ENCODE measurements around the gene RIMBP2. TPM values are rescaled to one million over a fixed set of nuclear protein-coding genes. Genes with fewer than 3 reads are reported as not detected.

Gene RIMBP2
- polyA plus RNA-seq, 1 of the 3 experiments (the other 2 are of a cell fraction), result 0.90 TPM

- TF ChIP-seq PBX3 (IDR thresholded peaks at IDR 0.05), result no peak
Measured at GRCh38 chr12:130622803-130623202, 93.3 kb downstream of the RIMBP2 start (continued).

- no peak overlapping the region for H3K9ac ChIP-seq
- peak; percentile 74 for DNase-seq
- H3F3A ChIP-seq (replicated peaks; ENCODE audit: insufficient read depth), result no peaks in the 10 kb centered on the region
- WGBS (ENCODE audit: low lambda C conversion rate), result 25% methylated on average over 13 of the region's 13 CpGs
- ChIA-PET CTCF (interaction anchor here (1.0 kb wide), 2 partner anchors 9 to 161 kb away, joined by 3 read pairs; no protein-coding TSS in a partner anchor), POLR2A (interaction anchor here (0.9 kb wide), 1 partner anchor 15 kb away, joined by 3 read pairs; no protein-coding TSS in a partner anchor)
- no peak overlapping the region for H2AFZ ChIP-seq (ENCODE audit: low read depth)
- H3K4me1 ChIP-seq (ENCODE audit: control insufficient read depth in 1 of 2, insufficient read depth in 2 of 2, low read depth in 1 of 2, low read length in 1 of 2), result peaks cover 0 to 49% of the 10 kb centered on the region in 2 experiments; a peak in 2 of 4 replicates
- peak overlapping the region in 1 of 2 experiments; percentile 99; a peak in 2 of 4 replicates for H3K27ac ChIP-seq (ENCODE audit: low read depth in 2 of 2, low read length in 1 of 2)
- H3K36me3 ChIP-seq (replicated peaks in 1 of 2; ENCODE audit: control insufficient read depth in 1 of 2, insufficient read depth in 2 of 2, low read length in 1 of 2), result no peaks in the 10 kb centered on the region
- TF ChIP-seq RFX5 (IDR thresholded peaks at IDR 0.05; ENCODE audit: low read length) (no peak), MAX (IDR thresholded peaks at IDR 0.05; ENCODE audit: low read depth) (no peak), YY1 (IDR thresholded peaks at IDR 0.05; ENCODE audit: low read depth) (no peak), RAD21 (IDR thresholded peaks at IDR 0.05; ENCODE audit: low read length) (peak; percentile 3; the same call in 1 of the 2 replicates), GATA2 (CRISPR knock-in tag; IDR thresholded peaks at IDR 0.05) (no peak), EP300 (IDR thresholded peaks at IDR 0.05; ENCODE audit: borderline replicate concordance in 1 of 2, low read depth in 1 of 2, low read length in 1 of 2) (peak in 1 of 2 experiments; percentile 88; a peak in 2 of 4 replicates)
- H3K4me2 ChIP-seq, result no peak overlapping the region
- H3K27me3 ChIP-seq (ENCODE audit: insufficient read depth), result no peaks in the 10 kb centered on the region
- H3K9me3 ChIP-seq, result no peaks in the 10 kb centered on the region
- no peaks in the 10 kb centered on the region for H3K79me2 ChIP-seq (ENCODE audit: insufficient read depth)
- no peaks in the 10 kb centered on the region for H3K9me2 ChIP-seq
- H4K20me1 ChIP-seq (ENCODE audit: insufficient read depth), result no peaks in the 10 kb centered on the region
- no peak overlapping the region for H3K4me3 ChIP-seq (ENCODE audit: low read depth in 2 of 2, low read length in 1 of 2)
Measured at GRCh38 chr12:130621696-130622298, 94.3 kb downstream of the RIMBP2 start.

- Histone ChIP-seq H2AFZ (ENCODE audit: low read depth) (no peak overlapping the region), H3K27ac (ENCODE audit: low read depth in 2 of 2, low read length in 1 of 2) (peak overlapping the region in 1 of 2 experiments; percentile 99; a peak in 2 of 4 replicates), H3K79me2 (ENCODE audit: insufficient read depth) (no peaks in the 10 kb centered on the region), H3K4me2 (no peak overlapping the region), H3K9me2 (no peaks in the 10 kb centered on the region), H3K4me1 (ENCODE audit: control insufficient read depth in 1 of 2, insufficient read depth in 2 of 2, low read depth in 1 of 2, low read length in 1 of 2) (peaks cover 0 to 59% of the 10 kb centered on the region in 2 experiments; a peak in 2 of 4 replicates), H3K4me3 (ENCODE audit: low read depth in 2 of 2, low read length in 1 of 2) (no peak overlapping the region; a peak in 1 of 4 replicates), H3K27me3 (ENCODE audit: insufficient read depth) (no peaks in the 10 kb centered on the region), H3K9me3 (no peaks in the 10 kb centered on the region), H3K36me3 (replicated peaks in 1 of 2; ENCODE audit: control insufficient read depth in 1 of 2, insufficient read depth in 2 of 2, low read length in 1 of 2) (no peaks in the 10 kb centered on the region), H4K20me1 (ENCODE audit: insufficient read depth) (no peaks in the 10 kb centered on the region), H3K9ac (no peak overlapping the region), H3F3A (replicated peaks; ENCODE audit: insufficient read depth) (no peaks in the 10 kb centered on the region)
- WGBS (ENCODE audit: low lambda C conversion rate), result 0% methylated on average over 3 of the region's 6 CpGs
- ChIA-PET CTCF (no interaction called here), POLR2A (no interaction called here)
- no peak for DNase-seq
- TF ChIP-seq EZH2phosphoT487 (IDR thresholded peaks at IDR 0.05; ENCODE audit: borderline replicate concordance, low read depth) (no peak), RCOR1 (IDR thresholded peaks at IDR 0.05; ENCODE audit: low read length) (no peak), MAX (IDR thresholded peaks at IDR 0.05; ENCODE audit: low read depth) (no peak), RAD21 (IDR thresholded peaks at IDR 0.05; ENCODE audit: low read length) (no peak), CHD2 (IDR thresholded peaks at IDR 0.05; ENCODE audit: low read length, partially characterized antibody) (no peak), TEAD4 (IDR thresholded peaks at IDR 0.05; ENCODE audit: borderline replicate concordance, insufficient read depth) (no peak), FOSL2 (IDR thresholded peaks at IDR 0.05; ENCODE audit: borderline replicate concordance, low read depth) (no peak), GATA2 (CRISPR knock-in tag; IDR thresholded peaks at IDR 0.05) (no peak), EP300 (IDR thresholded peaks at IDR 0.05; ENCODE audit: borderline replicate concordance in 1 of 2, low read depth in 1 of 2, low read length in 1 of 2) (no peak), USF1 (IDR thresholded peaks at IDR 0.05; ENCODE audit: borderline replicate concordance, low read depth) (no peak), SMC3 (IDR thresholded peaks at IDR 0.05; ENCODE audit: low read depth, low read length) (no peak), SIN3A (IDR thresholded peaks at IDR 0.05; ENCODE audit: borderline replicate concordance, low read depth, low read length) (no peak), JUND (IDR thresholded peaks at IDR 0.05) (no peak)
Measured at GRCh38 chr12:130620756-130621155, 95.3 kb downstream of the RIMBP2 start.

Measured in SK-N-SH (cell line).